Measurements from ENCODE around the gene MEGF8.

The MEGF8 gene

DNA sequence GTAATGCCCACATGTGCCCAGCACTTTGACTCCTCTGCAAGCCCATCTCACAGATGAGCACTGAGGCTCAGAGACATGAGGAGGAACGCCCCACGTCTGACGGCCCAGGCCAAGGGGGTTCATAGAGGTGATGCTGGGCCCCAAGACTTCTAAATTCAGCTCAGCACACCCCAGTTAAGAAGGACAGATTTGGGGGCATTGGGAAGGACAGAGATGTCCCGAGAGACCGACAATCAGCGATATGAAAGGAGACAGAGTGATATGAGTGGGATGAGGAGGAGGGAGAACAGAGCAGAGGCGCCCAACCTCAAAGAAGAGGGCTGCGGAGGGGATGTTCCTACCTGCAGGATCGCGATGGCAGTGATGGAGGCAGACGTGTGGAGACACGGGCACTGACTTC lies 64.5 kb downstream of the MEGF8 start, which contains the start of gene CNFN:
Gene CNFN (minus strand): TSS at position 399 of the 400 bp plus-strand sequence. CDS start 1,260 bp downstream, outside the sequence.
- no peak for FAIRE-seq

DNA sequence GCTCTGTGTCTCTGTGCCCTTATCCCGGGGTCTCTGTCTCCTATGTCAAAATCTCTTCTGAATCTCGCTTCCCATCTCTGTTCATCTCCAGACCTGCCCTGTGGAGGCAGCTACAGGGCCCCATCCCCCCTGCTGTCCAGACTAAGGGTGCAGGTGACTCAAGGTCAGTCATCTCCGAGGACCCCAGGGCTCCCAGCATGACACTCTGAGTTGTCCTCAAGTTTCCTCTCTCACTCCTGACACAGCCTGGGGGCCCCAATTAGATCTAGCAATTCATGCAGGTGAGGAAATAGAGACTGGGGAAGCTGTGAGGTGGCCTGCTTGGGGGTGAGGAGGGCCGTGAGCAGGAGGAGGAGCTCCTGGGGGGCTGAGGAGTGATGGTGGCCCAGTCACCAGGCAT lies 66.7 kb downstream of the MEGF8 start:
- no peak for FAIRE-seq

GRCh38 chr19:42394751-42395150 lies 69.3 kb downstream of the MEGF8 start:
- FAIRE-seq, result no peak

DNA sequence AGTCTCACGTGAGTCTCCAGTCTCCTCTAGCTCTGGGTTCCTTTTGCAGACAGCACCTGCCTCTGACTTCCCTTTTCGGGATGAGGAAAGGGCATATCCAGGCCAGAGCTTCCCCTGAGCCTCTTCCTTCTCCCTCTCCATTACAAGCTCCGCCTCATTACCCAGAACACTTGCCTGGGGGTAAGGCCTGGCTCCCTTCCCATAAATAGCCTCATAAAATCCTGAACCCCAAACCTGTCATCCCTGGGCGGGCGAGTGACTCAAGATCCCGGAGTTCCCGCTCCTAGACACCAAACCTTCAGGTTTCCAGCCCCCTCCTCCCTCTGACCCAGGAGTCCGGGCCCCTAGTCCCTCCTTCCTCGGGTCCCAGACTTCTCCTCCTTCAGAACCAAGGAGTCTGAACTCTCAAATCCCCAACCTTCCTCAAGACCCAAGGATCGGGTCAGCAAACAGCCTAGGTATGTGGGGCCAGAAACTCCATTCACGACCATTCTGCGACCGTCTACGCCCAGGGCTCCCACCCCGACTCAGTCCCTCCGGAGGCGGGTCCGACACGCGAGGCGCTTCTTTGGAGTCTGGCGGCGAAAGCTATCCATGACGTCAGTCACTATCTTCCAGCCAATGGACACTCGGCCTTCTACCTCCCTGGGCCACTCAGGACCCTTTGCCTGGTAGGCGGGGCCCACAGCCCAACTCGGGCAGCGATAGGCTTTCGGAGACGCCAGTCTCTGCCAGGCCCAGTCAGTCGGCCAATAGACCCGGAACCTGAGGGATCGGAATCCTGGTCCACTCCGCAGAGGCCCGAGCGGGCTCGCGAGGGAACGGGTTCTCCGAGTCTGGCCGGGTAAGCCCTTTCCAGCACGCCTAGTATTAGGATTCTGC lies 71.2 kb downstream of the MEGF8 start:
- FAIRE-seq, result peak; percentile 96

DNA sequence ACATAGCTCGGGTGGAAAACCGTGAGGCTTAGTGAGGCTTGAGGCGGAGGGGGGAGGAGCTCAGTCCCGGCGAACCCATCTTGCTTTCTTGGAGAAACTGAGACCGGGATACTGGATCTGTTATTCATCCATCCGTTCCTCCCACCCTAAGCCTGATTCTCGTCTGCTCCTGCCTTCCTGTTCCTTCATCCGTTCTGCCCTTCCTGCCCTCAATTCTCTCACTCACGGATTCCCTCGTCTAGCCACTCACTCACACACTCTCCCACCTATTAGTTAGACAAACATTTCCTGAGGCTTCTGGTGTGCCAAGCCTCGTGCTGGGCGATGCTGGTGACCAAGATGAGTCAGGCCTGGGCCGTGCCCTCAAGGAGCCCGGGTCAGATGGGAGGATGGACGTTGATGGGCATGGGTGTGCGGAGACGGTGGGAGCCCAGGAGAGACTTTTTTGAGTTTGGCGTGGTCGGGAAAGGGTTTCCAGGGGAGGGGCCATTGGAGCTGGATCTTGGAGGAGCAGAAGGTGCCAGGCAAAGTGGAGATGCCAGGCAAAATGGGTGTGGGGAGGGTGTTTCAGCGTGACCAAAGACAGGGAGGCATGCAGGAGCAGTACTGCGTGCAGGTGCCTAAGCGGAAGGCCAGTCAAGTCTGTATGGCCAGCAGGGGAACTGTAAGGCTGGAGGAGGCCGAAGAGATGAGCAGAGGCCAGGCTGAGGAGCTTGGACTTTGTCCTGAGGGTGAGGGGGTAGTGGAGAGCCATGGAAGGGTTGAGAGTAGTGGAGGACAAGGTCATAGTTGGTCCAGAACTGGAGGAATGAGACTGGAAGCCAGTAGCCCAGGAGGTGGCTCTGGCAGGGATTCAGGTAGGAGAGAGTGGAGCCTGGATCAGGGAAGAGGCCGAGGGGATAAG lies 72.1 kb downstream of the MEGF8 start:
- no peak for FAIRE-seq

GRCh38 chr19:42400404-42400803 lies 75.0 kb downstream of the MEGF8 start:
- no peak for FAIRE-seq

DNA sequence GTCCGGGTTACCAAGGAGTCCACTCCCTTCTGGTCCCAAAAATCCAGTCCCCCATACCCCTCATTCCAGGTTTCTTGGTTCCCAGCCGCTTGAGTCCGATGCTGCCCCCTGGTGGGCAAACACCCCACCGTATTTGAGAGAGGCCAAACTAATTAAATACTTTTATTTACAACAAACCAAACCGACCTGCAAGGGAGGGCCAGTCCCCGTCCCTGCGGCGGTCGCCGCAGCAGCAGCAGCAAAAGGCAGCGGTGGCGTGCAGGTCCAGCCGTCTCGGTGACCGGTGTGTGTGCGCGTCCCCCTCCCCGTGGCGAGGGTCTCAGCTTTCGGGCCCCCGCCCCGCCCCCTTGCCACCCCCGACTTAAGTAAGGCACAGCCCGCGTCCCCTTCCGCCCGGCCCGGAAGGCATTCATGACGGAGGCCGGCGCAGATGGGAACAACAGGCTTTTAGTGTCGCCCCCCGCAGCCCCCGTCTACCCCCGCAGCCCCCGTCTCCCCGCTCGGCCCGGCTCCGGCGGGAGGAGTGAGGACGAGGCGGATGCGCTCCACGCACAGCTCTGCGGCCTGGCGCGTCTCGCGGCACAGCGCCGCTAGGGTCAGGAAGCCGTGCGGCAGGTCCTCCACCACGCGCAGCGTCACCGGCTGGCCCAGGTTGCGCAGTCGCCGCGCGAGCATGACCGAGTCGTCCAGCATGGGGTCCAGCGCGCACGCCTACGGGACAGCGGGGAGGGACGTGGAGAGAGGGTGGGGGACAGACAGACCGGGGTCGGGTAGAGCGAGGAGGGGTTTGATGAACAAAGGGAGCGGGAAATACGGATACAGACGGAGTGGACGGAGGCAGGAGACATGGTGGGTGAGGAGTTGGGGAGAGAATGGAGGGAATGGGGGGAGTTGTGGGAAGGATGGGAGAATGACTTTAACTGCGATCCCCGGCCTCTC lies 76.2 kb downstream of the MEGF8 start:
- no peak for FAIRE-seq

DNA sequence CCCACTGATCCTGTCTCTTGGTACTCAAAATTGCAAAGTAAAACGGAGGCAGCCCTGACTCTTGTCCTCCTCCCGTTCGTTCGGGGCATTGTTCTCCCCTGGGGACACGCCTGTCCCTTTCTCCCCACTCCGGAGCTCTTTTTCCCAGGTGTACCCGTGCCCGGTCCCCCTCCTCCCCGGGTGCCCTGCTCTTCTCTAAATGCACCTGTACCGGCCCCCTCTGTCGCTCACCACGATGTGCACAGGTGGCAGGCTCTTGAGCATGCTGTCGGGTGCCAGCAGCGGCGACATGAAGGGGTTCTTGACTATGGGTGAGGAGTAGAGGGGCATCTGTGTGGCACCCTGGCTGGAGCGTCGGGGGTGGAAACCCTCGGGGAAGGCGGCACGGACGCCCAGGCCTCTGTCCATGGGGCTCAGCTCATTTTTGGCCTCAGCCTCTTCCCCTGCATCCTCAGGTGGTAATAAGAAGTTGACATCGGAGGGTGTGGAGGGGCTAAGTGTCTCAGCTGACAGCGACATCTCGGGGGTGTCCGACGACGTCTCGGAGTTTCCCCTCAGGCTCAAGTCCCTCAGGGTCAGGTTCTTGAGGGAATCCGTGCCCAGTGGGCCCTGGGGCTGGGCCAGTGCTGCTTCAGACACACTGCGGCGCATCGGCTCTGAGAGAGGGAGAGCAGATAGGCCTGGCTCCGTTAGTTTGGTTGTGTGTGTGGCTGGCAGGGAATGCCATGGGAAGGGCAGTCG lies 77.1 kb downstream of the MEGF8 start:
- FAIRE-seq, result no peak

DNA sequence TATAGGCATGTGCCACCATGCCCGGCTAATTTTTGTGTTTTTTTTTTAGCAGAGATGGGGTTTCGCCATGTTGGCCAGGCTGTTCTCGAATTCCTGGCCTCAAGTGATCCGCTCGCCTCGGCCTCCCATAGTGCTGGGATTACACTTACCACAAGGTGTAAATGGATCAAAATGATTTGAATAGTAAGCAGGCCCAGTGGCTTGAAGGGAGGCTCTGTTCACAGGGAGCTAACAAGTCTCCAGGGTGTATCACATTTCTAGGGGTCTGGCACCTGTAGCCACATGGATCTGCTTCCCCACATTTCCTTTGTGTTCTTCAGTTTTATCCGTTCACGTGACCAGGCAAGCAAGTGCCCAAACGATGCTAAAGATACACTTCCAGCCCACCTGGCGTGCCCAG lies 78.2 kb downstream of the MEGF8 start:
- no peak for FAIRE-seq

GRCh38 chr19:42406111-42406510 lies 80.7 kb downstream of the MEGF8 start:
- FAIRE-seq, result no peak

DNA sequence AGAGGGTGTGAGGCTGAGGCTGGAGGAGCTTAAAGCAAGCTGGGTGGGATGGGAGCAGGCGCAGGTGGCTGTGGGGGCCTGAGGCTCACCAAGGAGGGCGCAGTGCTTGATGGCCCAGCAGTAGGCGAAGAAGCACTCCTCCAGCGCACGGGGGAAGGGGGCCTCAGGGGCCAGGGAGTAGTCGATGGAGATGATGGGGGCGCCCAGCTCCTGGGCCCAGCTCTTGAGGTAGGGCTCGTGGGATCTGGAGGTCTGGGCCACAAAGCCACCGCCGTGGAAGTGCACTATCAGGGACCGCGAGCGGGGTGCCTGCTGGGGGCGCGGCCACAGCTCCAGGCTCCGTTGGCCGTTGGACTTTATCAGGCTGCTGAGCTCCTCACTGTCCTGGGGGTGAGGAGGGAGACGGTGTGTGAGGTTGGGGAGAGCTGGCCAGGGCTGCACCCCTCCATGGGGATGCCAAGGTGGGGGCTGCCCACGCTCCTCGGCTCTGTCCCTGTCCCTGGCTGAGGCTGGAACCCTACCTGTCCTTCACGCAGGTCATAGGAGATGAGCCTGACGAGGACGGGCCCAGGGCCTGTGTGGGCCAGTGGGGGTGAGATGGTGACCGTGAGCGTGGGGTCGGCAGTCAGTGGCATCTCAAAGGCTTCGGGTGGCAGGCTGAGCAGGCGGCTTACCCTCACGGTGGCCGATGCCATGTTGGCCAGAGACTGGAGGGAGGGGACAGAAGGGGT lies 81.8 kb downstream of the MEGF8 start:
- no peak for FAIRE-seq

DNA sequence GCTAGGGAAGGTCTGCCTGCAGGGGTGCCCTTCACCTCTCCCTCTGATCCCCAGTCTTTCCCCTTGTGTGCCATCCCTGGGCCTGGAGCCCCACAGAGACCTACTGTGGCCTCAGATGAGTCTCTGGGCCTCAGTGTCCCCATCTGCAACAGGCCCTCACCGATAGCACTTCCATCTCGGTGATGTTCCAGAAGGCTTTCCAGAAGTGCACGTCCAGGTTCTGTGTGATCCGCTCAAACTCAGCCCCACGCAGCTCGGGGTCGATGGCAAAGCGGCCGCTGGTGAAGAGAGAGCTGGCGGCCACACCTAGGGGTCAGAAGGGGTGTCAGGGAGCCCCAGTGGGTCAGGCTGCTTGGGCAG lies 82.4 kb downstream of the MEGF8 start:
- FAIRE-seq, result no peak

GRCh38 chr19:42409477-42409876 lies 84.0 kb downstream of the MEGF8 start:
- no peak for FAIRE-seq

GRCh38 chr19:42410371-42410770 lies 84.9 kb downstream of the MEGF8 start:
- no peak for FAIRE-seq

DNA sequence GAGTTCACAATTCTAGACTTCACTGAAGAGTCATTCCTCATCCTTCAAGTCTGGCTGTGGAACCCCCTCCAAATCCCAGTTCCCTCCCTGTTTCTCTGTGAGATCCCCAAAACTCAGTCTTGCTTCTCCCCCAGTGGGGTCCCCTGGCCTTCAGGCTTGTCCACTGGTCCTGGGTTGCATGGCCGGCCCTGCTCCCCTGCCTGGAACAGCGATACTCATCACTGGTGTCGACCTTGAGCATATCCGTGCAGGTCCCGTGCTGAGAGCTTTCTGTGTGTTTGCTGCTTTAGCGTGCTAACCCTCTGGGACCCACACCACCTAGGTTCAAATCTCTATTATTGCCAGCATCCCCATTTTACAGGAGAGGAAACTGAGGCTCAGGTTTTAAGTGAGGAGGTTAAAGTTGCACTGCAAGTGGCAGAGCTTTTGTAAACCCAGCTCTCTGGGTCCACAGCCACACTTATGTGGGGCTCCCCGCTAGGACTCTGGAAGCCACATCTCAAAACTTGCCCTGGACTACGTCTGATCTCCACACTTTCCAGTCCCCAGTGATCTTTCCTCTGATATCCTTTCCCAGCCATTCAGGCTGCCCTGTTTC lies 86.2 kb downstream of the MEGF8 start:
- FAIRE-seq, result no peak

GRCh38 chr19:42412227-42412626 lies 86.8 kb downstream of the MEGF8 start:
- no peak for FAIRE-seq

GRCh38 chr19:42412661-42413076 lies 87.2 kb downstream of the MEGF8 start:
- FAIRE-seq, result no peak

GRCh38 chr19:42419309-42419708 lies 93.9 kb downstream of the MEGF8 start:
- no peak for FAIRE-seq

DNA sequence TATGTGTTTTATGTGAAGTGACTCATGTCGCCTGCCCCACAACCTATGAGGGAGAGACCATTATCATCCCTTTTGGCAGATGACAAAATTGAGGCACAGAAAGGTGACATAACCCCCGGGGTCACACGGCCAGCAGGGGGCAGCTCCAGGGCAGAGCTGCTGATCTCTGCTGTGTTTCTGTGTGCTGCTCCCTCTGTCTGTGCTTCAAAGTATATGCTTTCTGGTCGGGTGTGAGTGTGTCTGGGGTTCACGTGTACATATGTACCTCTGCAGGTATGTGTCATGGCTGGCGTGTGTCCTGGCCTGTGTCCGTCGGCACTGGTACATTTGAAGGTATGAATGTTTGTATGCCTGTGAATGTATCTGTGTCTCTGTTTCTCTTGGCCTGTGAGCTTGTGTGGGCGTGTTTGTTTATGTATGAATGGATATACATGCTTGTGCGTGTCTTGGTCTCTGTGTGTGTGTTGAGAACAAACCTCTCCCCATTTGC lies 94.7 kb downstream of the MEGF8 start:
- no peak for FAIRE-seq

DNA sequence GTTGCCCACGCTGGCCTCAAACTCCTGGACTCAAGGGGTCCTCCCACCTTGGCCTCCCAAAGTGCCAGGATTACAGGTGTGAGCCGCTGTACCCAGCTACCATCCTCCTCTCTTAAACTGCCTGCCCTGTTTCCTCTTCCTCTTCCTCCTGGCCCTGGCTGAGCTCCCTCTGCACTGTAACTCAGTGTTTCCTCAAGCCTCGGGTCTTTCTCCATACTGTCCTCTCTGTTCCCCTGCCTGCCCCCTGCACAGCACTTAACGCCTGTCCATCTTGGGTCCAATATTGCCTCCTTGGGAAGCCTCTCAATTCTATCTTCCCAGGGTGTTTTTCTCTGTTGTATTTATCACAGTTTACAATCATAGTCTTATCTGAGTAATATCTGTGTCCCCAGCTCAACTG lies 95.7 kb downstream of the MEGF8 start:
- no peak for FAIRE-seq

DNA sequence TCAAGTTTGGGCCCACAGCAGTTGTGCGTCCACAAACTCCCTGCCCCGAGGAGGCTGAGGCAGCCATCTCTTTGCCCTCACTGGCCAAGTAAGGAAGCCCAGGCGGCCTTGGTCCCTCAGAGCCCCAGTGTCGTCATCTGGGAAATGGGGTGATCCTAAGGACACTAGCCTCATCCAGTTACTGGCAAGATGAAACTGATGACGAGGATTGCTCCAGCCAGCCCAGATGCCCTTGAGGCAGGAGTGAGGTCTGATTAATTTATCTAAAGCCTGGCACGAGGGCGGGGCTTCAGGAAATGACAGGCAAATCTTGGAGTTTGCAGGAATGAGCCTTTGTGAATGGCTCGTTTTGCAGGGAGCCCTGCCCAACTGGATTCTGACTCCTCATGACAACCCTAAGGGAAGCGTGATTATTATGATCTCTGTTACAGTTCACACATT lies 96.2 kb downstream of the MEGF8 start:
- no peak for FAIRE-seq

All from TTC549 (cell line).